GM18873 (cell line): ENCODE results near the gene AK1.

Source experiments
- ATAC-seq: cut with Tn5 transposase; IDR thresholded peaks from one replicate; pipeline ENCODE4 v1.9.1; 2021; ENCODE audit warnings: mild to moderate bottlenecking, moderate library complexity, moderate number of reproducible peaks; ENCODE audit not compliant: unreplicated experiment, low FRiP score

AK1 gene

GRCh38 chr9:127877566-127877998, at the start of gene AK1:
Gene AK1, minus strand, starts transcription at chr9:127877675. Its CDS starts 3,058 bp downstream, at chr9:127874617.
- ATAC-seq, result no peak

DNA sequence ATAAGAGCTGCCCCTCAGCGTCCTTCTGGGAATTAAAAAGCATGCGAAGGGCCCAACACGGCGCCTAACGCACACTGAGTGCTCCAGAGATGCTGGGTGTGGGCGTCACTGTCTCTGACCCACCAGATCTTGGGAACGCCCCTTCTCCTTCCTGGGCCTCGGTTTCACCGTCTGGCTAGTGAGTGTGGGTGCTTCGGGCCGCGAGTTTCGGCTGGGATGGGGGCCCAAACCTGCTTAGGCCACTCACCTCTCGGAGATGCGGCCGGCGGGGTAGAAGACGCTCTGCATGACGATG, 49.4 kb upstream of the AK1 start:
- no peak for ATAC-seq

GRCh38 chr9:127925959-127926905, 48.8 kb upstream of the AK1 start:
- no peak for ATAC-seq

DNA sequence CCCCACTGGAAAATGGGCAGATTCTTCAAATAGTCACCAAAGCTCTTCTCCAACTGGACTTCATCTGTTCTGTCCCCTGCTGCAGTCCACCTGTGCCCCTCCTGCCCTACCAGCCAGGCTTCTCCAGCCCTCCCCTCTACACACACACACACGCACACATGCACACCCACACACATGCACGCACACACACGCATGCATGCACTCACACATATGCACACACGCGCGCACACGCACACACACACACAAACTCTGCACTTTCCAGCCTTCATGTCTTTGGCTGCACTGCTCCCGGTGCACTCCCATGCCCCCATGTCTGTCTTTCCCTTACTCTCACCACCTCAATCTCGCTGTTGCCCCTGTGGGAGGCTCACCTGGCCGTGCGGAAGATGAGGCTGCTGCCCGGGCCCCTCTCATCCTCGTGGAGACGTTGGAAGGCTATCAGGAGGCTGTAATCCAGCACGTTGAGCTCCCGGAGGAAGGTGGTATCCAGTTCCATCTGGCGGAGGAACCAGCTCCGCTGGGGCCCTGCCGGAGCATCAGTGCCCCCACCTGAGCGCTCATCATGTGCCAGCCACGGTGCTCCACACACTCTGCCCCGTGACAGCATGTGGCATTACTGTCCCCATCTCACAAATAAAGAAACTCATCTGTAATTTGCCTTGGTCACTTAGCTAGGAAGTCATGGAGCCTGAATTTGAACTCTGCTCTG, 47.4 kb upstream of the AK1 start:
- ATAC-seq, result no peak

GRCh38 chr9:127923771-127924170, 46.3 kb upstream of the AK1 start:
- ATAC-seq, result no peak

DNA sequence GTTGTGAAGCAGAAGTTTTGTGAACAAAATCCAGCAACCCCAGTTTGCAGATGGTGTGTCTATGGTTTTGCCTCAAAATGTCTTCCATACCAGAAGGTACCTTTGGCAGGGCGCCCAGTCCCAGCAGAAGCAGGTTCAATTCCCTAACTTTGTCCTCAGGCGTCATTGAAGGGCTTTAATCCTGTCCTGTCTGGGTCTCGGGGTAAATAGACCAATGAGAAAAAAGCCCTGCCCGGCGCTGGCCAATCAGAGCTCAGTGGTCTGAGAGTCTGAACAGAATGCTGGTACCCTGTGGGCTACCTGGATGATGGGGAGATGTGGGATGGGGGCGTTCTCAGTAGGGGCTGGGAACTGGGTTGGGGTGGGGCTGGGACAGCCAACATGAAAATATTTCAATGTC, 45.6 kb upstream of the AK1 start:
- no peak for ATAC-seq

GRCh38 chr9:127921557-127922120, 44.2 kb upstream of the AK1 start:
- no peak for ATAC-seq

- ATAC-seq, result no peak
These were observed 43.3 kb upstream of the AK1 start for GRCh38 chr9:127920794-127921193.

DNA sequence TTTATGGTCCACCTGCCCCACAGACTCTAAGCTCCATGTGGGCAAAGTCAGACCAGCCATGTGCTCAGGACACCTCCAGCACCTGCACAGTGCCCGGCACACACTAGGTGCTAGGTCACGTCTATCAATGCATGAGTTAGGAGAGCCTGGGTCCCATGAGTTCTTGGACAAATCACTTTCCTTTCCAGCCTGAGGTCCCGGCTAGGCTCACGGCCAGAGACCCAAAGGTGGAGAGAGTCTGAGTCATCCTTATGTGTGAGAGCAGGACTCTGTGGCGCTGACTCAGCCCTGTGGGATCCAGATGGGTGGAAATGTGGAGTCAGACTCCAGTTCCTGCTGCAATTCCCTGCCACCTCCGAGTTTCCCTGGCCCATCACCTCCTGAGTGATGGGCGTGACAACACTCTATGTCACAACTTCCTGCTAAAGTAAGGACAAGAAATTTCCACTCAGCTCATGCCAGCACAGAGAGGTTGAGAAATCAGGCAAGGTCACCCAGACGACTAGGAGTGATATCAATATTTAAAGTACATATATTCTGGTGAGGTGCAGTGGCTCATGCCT, 41.9 kb upstream of the AK1 start:
- ATAC-seq, result no peak

- no peak for ATAC-seq
These were observed 41.0 kb upstream of the AK1 start for GRCh38 chr9:127918183-127919107.

GRCh38 chr9:127917603-127918002, 40.1 kb upstream of the AK1 start:
- ATAC-seq, result no peak

DNA sequence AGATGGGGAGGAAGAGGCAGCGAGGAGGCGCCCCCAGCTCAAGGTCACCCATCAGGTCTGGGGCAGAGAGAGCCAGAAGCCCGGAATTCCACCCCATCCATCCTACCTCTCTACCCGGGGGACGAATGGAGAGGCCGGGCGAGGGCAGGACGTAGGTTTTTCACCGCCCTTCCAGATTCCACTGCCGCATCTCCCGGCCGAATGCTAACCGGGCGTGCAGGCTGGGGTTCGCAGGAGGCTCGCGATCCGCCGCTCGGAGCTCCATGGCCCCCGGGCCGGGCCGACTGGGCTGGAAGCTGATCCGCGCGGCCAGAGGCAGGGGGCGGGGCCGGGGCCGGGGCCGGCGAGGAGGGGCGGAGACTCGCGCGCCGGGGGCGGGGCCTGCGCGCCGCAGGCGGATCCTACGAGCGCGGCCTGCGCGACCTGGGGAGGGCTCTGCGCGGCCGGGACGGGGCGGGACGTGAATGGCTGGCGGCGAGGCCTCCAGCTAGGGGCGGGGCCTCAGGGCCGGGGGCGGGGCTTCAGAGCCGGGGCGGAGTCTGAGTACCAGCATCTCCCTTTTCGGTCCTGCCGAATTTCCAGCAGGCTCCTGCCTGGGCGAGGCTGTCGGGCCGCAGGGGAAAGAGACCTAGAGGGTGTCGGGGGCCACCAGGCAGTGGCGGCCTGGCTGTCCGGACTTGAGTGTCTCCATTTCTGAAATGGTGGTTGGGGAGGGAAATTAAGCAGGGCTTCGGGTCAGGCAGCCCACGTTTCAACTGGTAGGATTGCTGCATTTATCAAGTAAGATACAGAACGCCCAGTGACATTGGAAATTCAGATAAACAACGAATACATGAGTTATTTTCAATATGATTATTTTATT, 39.5 kb upstream of the AK1 start, which contains the start of gene ST6GALNAC4:
ST6GALNAC4 (minus strand) TSS at position 322 of the 862 bp plus-strand sequence. CDS start 622 bp downstream, outside the sequence.
- ATAC-seq, result no peak

- ATAC-seq, result no peak
These were observed 38.6 kb upstream of the AK1 start for GRCh38 chr9:127915801-127916719.

GRCh38 chr9:127915325-127915752, 37.9 kb upstream of the AK1 start:
- no peak for ATAC-seq

GRCh38 chr9:127913682-127914081, 36.2 kb upstream of the AK1 start:
- ATAC-seq, result no peak

DNA sequence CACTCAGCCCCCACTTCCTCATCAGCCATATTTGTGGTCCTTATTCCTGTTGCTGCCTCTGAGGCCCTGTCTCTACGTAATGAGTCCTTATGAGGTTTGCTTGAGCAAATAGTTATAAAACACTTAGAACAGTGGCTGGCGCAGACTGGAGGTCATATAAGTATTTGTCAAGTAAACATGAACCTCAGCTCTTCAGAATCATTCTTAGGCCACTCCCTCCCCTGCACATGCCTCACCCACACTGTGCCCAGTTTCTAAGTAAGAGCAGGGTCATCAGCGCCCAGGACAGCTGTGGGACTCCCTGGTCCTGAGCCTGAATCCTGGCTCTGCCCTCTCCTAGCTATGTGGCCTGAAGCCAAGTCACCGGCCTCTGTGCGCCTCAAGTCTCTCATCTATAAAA, 35.4 kb upstream of the AK1 start:
- no peak for ATAC-seq

DNA sequence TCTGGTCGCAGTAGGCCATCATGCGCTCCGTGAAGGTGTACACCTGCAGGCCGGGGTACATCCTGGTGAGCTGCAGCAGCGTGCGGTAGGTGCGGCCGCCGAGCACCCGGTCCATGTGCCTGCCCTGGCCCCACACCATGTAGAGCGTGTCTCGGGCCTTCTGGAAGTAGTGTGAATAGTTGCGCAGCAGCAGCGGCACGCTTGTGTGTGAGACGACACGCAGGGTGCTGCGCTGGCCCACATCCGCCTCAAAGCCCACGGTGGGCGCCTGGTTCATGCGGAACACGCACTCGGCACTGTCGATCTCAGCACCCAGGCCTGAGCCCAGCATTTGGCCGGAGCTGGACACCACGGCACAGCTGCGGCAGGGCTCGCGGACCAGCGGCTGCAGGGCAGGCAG, 34.8 kb upstream of the AK1 start:
- no peak for ATAC-seq

DNA sequence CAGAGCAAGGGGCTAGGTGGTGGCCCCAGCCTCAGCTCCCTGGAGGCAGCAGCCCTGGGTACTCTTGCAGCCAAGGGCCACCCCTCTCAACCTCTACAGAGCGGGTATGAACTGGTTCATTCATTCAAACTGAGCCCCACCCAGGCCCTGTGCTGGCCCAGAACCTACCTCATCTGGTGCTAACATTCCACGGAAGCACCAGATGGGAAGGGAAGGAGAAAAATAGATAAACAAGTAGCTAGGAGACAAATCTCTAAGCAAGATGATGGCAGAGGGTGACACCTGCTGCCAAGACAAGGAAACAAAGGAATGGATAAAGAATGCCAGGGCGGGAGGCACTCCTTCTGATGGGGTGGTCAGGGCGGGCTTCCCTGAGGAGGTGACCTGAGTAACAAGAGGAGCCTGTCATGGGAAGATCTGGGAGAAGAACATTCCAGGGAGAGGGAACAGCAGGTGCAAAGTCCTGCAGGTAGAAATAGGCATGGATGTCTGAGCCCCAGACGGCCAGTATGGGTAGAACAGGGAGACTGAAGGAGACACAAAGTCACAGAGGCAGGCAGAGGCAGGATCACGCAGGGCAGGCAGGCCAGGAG, 33.2 kb upstream of the AK1 start:
- ATAC-seq, result no peak
